HEK293T (cell line): ENCODE results near the gene FPR3.

Experiments
- CTCF ChIA-PET: fragments of 350-600 bp; formaldehyde crosslinking; extraction: SDS; loops from one replicate; lab custom pipeline; 2021; ENCODE audit warnings: antibody characterized with exemption, inconsistent platforms; lab: Yijun Ruan, JAX
- POLR2A ChIA-PET: fragments of 350-600 bp; formaldehyde crosslinking; extraction: SDS; loops from one replicate; lab custom pipeline; 2020; ENCODE audit warnings: antibody characterized with exemption, inconsistent platforms; lab: Yijun Ruan, JAX
- DNase-seq: peaks from one replicate; pipeline ENCODE4 v3.0.0; 2012; ENCODE audit warnings: mixed read lengths; ENCODE audit errors: extremely low spot score
- ARNT ChIP-seq: fragments of 450-650 bp; IDR thresholded peaks from 2 replicates; pipeline ENCODE4 v1.6.1; 2017; ENCODE audit warnings: mild to moderate bottlenecking
- BHLHE40 ChIP-seq: fragments of 450-650 bp; IDR thresholded peaks from 2 replicates; pipeline ENCODE4 v1.6.1; 2016; ENCODE audit warnings: mild to moderate bottlenecking, moderate library complexity, borderline replicate concordance
- CTBP1 ChIP-seq: fragments of 450-650 bp; IDR thresholded peaks from 2 replicates; pipeline ENCODE4 v1.6.1; 2016; ENCODE audit warnings: borderline replicate concordance
- ELF4 ChIP-seq: fragments of 450-650 bp; IDR thresholded peaks from 2 replicates; pipeline ENCODE4 v1.6.1; 2017; ENCODE audit warnings: antibody characterized with exemption
- FOXA1 ChIP-seq: fragments of 450-650 bp; IDR thresholded peaks from 2 replicates; pipeline ENCODE4 v1.6.1; 2016; ENCODE audit warnings: mild to moderate bottlenecking
- FOXK2 ChIP-seq: fragments of 450-650 bp; IDR thresholded peaks from 2 replicates; pipeline ENCODE4 v1.6.1; 2016; ENCODE audit warnings: mild to moderate bottlenecking
- FOXM1 ChIP-seq: fragments of 450-650 bp; IDR thresholded peaks from 2 replicates; pipeline ENCODE4 v1.6.1; 2017; ENCODE audit warnings: mild to moderate bottlenecking, borderline replicate concordance
- HDGF ChIP-seq: fragments of 450-650 bp; IDR thresholded peaks from 2 replicates; pipeline ENCODE4 v1.6.1; 2017; ENCODE audit warnings: antibody characterized with exemption, borderline replicate concordance
- L3MBTL2 ChIP-seq: fragments of 450-650 bp; conservative IDR thresholded peaks from 2 replicates; pipeline ENCODE4 v1.6.1; 2016; ENCODE audit warnings: mild to moderate bottlenecking
- LEF1 ChIP-seq: fragments of 450-650 bp; IDR thresholded peaks from 2 replicates; pipeline ENCODE4 v1.6.1; 2017; ENCODE audit warnings: mild to moderate bottlenecking, borderline replicate concordance
- NFRKB ChIP-seq: fragments of 450-650 bp; IDR thresholded peaks from 2 replicates; pipeline ENCODE4 v1.6.1; 2016; ENCODE audit warnings: mild to moderate bottlenecking, moderate library complexity
- PKNOX1 ChIP-seq: fragments of 450-650 bp; IDR thresholded peaks from 2 replicates; pipeline ENCODE4 v1.6.1; 2016
- SP1 ChIP-seq: fragments of 450-650 bp; IDR thresholded peaks from 2 replicates; pipeline ENCODE4 v1.6.1; 2017
- SUZ12 ChIP-seq: fragments of 450-650 bp; IDR thresholded peaks from 2 replicates; pipeline ENCODE4 v1.6.1; 2016; ENCODE audit warnings: mild to moderate bottlenecking
- TARDBP ChIP-seq: fragments of 450-650 bp; IDR thresholded peaks from 2 replicates; pipeline ENCODE4 v1.6.1; 2016
- ZNF384 ChIP-seq: fragments of 450-650 bp; IDR thresholded peaks from 2 replicates; pipeline ENCODE4 v1.6.1; 2016

The FPR3 gene

GRCh38 chr19:51811344-51811743 is 16.4 kb downstream of the FPR3 start:
- POLR2A ChIA-PET: no interaction called here
- CTCF ChIA-PET: no interaction called here
- DNase-seq: no peak
- TF ChIP-seq BHLHE40: no peak
- no peak for TF ChIP-seq ARNT
- no peak for TF ChIP-seq FOXA1
- no peak for TF ChIP-seq HDGF
- TF ChIP-seq PKNOX1: no peak
- no peak for TF ChIP-seq FOXM1
- no peak for TF ChIP-seq ELF4
- no peak for TF ChIP-seq L3MBTL2
- no peak for TF ChIP-seq TARDBP
- TF ChIP-seq SUZ12: no peak
- no peak for TF ChIP-seq LEF1
- TF ChIP-seq FOXK2: no peak
- no peak for TF ChIP-seq ZNF384
- no peak for TF ChIP-seq SP1

GRCh38 chr19:51815043-51815442 is 20.1 kb downstream of the FPR3 start:
- POLR2A ChIA-PET: no interaction called here
- CTCF ChIA-PET: no interaction called here
- TF ChIP-seq L3MBTL2 (no peak), HDGF (no peak), BHLHE40 (no peak), FOXA1 (no peak), CTBP1 (no peak), LEF1 (no peak), FOXK2 (no peak), ZNF384 (no peak), FOXM1 (no peak), SP1 (no peak), TARDBP (no peak), NFRKB (no peak), ELF4 (no peak), ARNT (no peak), PKNOX1 (no peak), SUZ12 (no peak)
- DNase-seq: no peak

- POLR2A ChIA-PET: no interaction called here
- TF ChIP-seq SUZ12 (no peak), SP1 (no peak), ARNT (no peak)
Observed at GRCh38 chr19:51816711-51817110, 21.8 kb downstream of the FPR3 start.

GRCh38 chr19:51820011-51820410 is 25.1 kb downstream of the FPR3 start:
- ChIA-PET POLR2A (no interaction called here), CTCF (no interaction called here)
- no peak for DNase-seq
- TF ChIP-seq PKNOX1: no peak
- no peak for TF ChIP-seq L3MBTL2
- no peak for TF ChIP-seq ZNF384
- no peak for TF ChIP-seq TARDBP
- TF ChIP-seq LEF1: no peak
- no peak for TF ChIP-seq NFRKB

More at GRCh38 chr19:51816711-51817110, 21.8 kb downstream of the FPR3 start:
- CTCF ChIA-PET: no interaction called here
- no peak for DNase-seq

GRCh38 chr19:51820831-51821446 is 26.0 kb downstream of the FPR3 start:
- ChIA-PET POLR2A (no interaction called here), CTCF (no interaction called here)
- TF ChIP-seq FOXK2 (no peak), BHLHE40 (no peak), ZNF384 (no peak), PKNOX1 (no peak), L3MBTL2 (no peak), LEF1 (no peak), ELF4 (no peak), NFRKB (no peak), SUZ12 (no peak), TARDBP (no peak), FOXA1 (no peak), CTBP1 (no peak), ARNT (no peak), FOXM1 (no peak), SP1 (no peak), HDGF (no peak)
- DNase-seq: no peak

- no peak for TF ChIP-seq LEF1
- no peak for TF ChIP-seq CTBP1
- TF ChIP-seq FOXK2: no peak
- no peak for TF ChIP-seq ELF4
- no peak for TF ChIP-seq L3MBTL2
- no peak for TF ChIP-seq SUZ12
- no peak for TF ChIP-seq TARDBP
- ChIA-PET POLR2A (no interaction called here), CTCF (no interaction called here)
- no peak for DNase-seq
Observed at GRCh38 chr19:51821456-51821855, 26.5 kb downstream of the FPR3 start.
